HEK293 (cell line): Measurements from ENCODE around the gene PPIA.

Source experiments
- CTCF ChIA-PET: fragments of 350-600 bp; formaldehyde crosslinking; extraction: SDS; loops from one replicate; lab custom pipeline; 2021; ENCODE audit warnings: antibody characterized with exemption; lab: Yijun Ruan, JAX
- POLR2A ChIA-PET: fragments of 300-600 bp; formaldehyde crosslinking; extraction: SDS; loops from one replicate; lab custom pipeline; 2020; ENCODE audit warnings: antibody characterized with exemption, inconsistent platforms; lab: Yijun Ruan, JAX
- H3K27ac ChIP-seq: fragments of 200-500 bp; sonication (Bioruptor generic); 2 replicates; pipeline ENCODE4 v1.5.1; 2014; ENCODE audit warnings: low read depth, low read length, control low read depth, inconsistent platforms; ENCODE audit errors: extremely low read depth
- H3K36me3 ChIP-seq, 2 experiments: fragments of 200-500 bp in 1 of 2; sonication (Bioruptor generic) in 1 of 2; 1 replicate in 1 of 2; 2 replicates in 1 of 2; pipeline ENCODE4 v1.5.1; 2014 to 2017; ENCODE audit warnings: inconsistent platforms in 2 of 2, low read length in 2 of 2; ENCODE audit not compliant: control insufficient read depth in 2 of 2, insufficient read depth in 1 of 2
- H3K4me1 ChIP-seq: fragments of 200-500 bp; sonication (Bioruptor generic); 2 replicates; pipeline ENCODE4 v1.5.1; 2014; ENCODE audit warnings: mild to moderate bottlenecking, low read length, inconsistent platforms; ENCODE audit not compliant: control insufficient read depth, insufficient read depth
- H3K4me3 ChIP-seq: 2 replicates; pipeline ENCODE4 v1.5.1; 2011; ENCODE audit warnings: low read depth, mild to moderate bottlenecking, control low read depth, low read length, moderate library complexity
- H3K9me3 ChIP-seq: fragments of 200-500 bp; sonication (Bioruptor generic); 2 replicates; pipeline ENCODE4 v1.5.1; 2014; ENCODE audit warnings: low read depth, low read length, inconsistent platforms; ENCODE audit not compliant: control insufficient read depth, insufficient read depth
- GFI1B ChIP-seq: fragments of 450-650 bp; formaldehyde crosslinking; IDR thresholded peaks from 2 replicates; pipeline ENCODE4 v1.5.1; 2016; ENCODE audit warnings: missing biosample characterization, missing genetic modification characterization
- KLF9 ChIP-seq: fragments of 450-650 bp; formaldehyde crosslinking; IDR thresholded peaks from 2 replicates; pipeline ENCODE4 v1.5.1; 2016; ENCODE audit warnings: missing biosample characterization, missing genetic modification characterization, low read depth
- OVOL3 ChIP-seq: fragments of 450-650 bp; formaldehyde crosslinking; IDR thresholded peaks from 2 replicates; pipeline ENCODE4 v1.5.1; 2016; ENCODE audit warnings: missing biosample characterization, missing genetic modification characterization
- ZFP37 ChIP-seq: fragments of 450-650 bp; formaldehyde crosslinking; IDR thresholded peaks from 2 replicates; pipeline ENCODE4 v1.5.1; 2016; ENCODE audit warnings: missing biosample characterization, missing genetic modification characterization
- ZFP41 ChIP-seq: fragments of 450-650 bp; formaldehyde crosslinking; IDR thresholded peaks from 2 replicates; pipeline ENCODE4 v1.5.1; 2016; ENCODE audit warnings: missing biosample characterization, missing genetic modification characterization, borderline replicate concordance
- ZNF184 ChIP-seq: fragments of 450-650 bp; IDR thresholded peaks from 2 replicates; pipeline ENCODE4 v1.5.1; 2018; ENCODE audit warnings: missing biosample characterization, mild to moderate bottlenecking, missing genetic modification characterization
- ZNF223 ChIP-seq: fragments of 450-650 bp; formaldehyde crosslinking; IDR thresholded peaks from 2 replicates; pipeline ENCODE4 v1.5.1; 2016; ENCODE audit warnings: missing biosample characterization, missing genetic modification characterization
- ZNF48 ChIP-seq: fragments of 450-650 bp; formaldehyde crosslinking; IDR thresholded peaks from 2 replicates; pipeline ENCODE4 v1.5.1; 2016; ENCODE audit warnings: missing biosample characterization, missing genetic modification characterization
- ZNF548 ChIP-seq: fragments of 450-650 bp; formaldehyde crosslinking; IDR thresholded peaks from 2 replicates; pipeline ENCODE4 v1.5.1; 2016; ENCODE audit warnings: missing biosample characterization, missing genetic modification characterization
- ZNF629 ChIP-seq: fragments of 450-650 bp; formaldehyde crosslinking; IDR thresholded peaks from 2 replicates; pipeline ENCODE4 v1.5.1; 2017; ENCODE audit warnings: missing biosample characterization, missing genetic modification characterization
- ZNF777 ChIP-seq: fragments of 450-650 bp; formaldehyde crosslinking; IDR thresholded peaks from 2 replicates; pipeline ENCODE4 v1.5.1; 2017; ENCODE audit warnings: missing biosample characterization, missing genetic modification characterization, borderline replicate concordance
- ZSCAN16 ChIP-seq: fragments of 450-650 bp; formaldehyde crosslinking; IDR thresholded peaks from 2 replicates; pipeline ENCODE4 v1.5.1; 2016; ENCODE audit warnings: missing biosample characterization, missing genetic modification characterization
- ZSCAN23 ChIP-seq: fragments of 450-650 bp; formaldehyde crosslinking; IDR thresholded peaks from 2 replicates; pipeline ENCODE4 v1.5.1; 2016; ENCODE audit warnings: missing biosample characterization, missing genetic modification characterization
- TF ChIP-seq, protein P1 (sequence below): fragments of 450-650 bp; formaldehyde crosslinking; IDR thresholded peaks from 2 replicates; pipeline ENCODE4 v1.5.1; 2016; ENCODE audit warnings: missing biosample characterization, missing genetic modification characterization, low read depth
- TF ChIP-seq, protein P2 (sequence below): fragments of 450-650 bp; formaldehyde crosslinking; IDR thresholded peaks from 2 replicates; pipeline ENCODE4 v1.5.1; 2017; ENCODE audit warnings: missing biosample characterization, missing genetic modification characterization
- TF ChIP-seq, protein P3 (sequence below): fragments of 450-650 bp; formaldehyde crosslinking; IDR thresholded peaks from 2 replicates; pipeline ENCODE4 v1.5.1; 2016; ENCODE audit warnings: missing biosample characterization, missing genetic modification characterization
- TF ChIP-seq, protein P4 (sequence below): fragments of 450-650 bp; formaldehyde crosslinking; conservative IDR thresholded peaks from 2 replicates; pipeline ENCODE4 v1.5.1; 2016; ENCODE audit warnings: low read depth, missing biosample characterization, missing genetic modification characterization

The PPIA gene

DNA sequence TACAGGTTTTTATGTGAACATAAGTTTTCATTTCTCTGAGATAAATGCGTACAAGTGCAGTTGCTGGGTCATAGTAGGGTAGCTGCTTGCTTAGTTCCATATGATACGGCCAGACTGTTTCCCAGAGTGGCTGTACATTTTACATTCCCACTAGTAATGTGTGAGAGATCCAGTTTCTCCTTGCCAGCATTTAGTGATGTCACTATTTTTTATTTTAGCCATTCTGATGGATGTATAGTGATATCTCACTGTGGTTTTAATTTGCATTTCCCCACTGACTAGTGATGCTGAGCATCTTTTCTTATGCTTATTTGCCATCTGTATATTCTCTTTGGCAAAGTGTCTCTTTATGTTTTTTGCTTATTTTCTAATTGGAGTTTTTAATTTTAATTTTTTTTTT, 43.7 kb upstream of the PPIA start:
- peaks cover 0 to 28% of the 10 kb centered on the region in 2 experiments; a peak in 2 of 3 replicates for H3K36me3 ChIP-seq
- POLR2A ChIA-PET = interaction anchor here (0.6 to 1.1 kb wide), 2 partner anchors 51 to 64 kb away, joined by 3 to 4 read pairs; no protein-coding TSS in a partner anchor
- no peak overlapping the region for H3K4me3 ChIP-seq
- H3K4me1 ChIP-seq = no peaks in the 10 kb centered on the region; the same call in 1 of the 2 replicates
- TF ChIP-seq, protein P1, sequence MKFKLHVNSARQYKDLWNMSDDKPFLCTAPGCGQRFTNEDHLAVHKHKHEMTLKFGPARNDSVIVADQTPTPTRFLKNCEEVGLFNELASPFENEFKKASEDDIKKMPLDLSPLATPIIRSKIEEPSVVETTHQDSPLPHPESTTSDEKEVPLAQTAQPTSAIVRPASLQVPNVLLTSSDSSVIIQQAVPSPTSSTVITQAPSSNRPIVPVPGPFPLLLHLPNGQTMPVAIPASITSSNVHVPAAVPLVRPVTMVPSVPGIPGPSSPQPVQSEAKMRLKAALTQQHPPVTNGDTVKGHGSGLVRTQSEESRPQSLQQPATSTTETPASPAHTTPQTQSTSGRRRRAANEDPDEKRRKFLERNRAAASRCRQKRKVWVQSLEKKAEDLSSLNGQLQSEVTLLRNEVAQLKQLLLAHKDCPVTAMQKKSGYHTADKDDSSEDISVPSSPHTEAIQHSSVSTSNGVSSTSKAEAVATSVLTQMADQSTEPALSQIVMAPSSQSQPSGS (tag by site-specific recombination) = peak; percentile 58
- TF ChIP-seq ZNF629 (tag by site-specific recombination) = no peak
- TF ChIP-seq, all 188 proteins: peak for 1
- CTCF ChIA-PET = no interaction called here
- Histone ChIP-seq H3K9me3 (no peaks in the 10 kb centered on the region), H3K27ac (no peak overlapping the region)

DNA sequence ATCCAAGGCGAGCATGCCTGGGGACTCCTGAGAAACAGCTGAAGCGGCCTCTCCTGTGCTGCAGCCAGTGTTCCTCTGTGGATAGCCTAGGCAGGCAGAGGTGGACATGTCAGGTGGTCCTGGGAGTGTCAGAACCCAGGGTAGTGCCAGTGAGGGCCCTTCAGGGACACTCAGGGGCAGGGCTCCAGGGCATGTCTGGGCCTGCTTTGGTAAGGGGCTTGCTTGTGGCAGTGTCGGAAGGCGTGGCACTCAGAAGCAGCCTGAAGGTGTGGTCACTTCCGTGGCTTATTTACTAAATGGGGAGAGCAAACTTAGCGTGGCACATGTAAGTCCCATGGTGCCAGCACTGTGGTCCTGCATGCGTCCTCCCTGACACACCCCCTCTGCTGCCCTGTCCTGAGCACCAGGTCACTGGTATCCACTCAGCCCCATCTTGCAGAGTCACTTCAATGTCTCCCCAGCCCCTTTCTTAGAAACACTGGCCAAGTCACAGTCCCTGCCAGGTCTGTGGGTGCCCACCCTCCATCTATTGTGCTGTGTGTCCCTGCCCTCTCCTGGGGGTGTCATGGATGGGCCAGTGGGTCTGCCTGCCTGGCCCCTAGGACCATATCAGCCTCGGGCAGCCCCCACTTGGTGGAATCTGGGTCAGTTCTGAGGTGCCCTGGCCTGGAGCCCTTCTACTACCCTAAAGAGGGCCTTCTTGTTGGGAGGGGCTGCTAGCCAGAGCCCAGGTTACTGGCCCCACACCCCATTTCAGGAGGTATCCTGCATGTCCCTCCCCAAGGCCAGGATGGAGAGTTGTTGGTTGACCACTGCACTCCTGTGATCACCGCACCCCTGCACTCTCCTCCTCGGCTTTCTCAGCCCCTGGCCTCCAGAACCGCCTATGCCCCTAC, 41.4 kb upstream of the PPIA start:
- TF ChIP-seq KLF9 (tag by site-specific recombination) (peak; percentile 40; the same call in 1 of the 2 replicates), ZSCAN23 (tag by site-specific recombination) (no peak), GFI1B (tag by site-specific recombination) (no peak)
- TF ChIP-seq, protein P2, sequence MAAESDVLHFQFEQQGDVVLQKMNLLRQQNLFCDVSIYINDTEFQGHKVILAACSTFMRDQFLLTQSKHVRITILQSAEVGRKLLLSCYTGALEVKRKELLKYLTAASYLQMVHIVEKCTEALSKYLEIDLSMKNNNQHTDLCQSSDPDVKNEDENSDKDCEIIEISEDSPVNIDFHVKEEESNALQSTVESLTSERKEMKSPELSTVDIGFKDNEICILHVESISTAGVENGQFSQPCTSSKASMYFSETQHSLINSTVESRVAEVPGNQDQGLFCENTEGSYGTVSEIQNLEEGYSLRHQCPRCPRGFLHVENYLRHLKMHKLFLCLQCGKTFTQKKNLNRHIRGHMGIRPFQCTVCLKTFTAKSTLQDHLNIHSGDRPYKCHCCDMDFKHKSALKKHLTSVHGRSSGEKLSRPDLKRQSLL (tag by site-specific recombination) = no peak
- no peaks in the 10 kb centered on the region for H3K9me3 ChIP-seq
- CTCF ChIA-PET = no interaction called here
- 0 out of 2 replicates have a peak overlapping the region, but pooled peaks have one; percentile 16 for H3K27ac ChIP-seq
- H3K4me1 ChIP-seq = no peaks in the 10 kb centered on the region; the same call in 1 of the 2 replicates
- no peak overlapping the region for H3K4me3 ChIP-seq
- H3K36me3 ChIP-seq = peaks cover 4 to 36% of the 10 kb centered on the region in 2 experiments; a peak in 2 of 3 replicates
- POLR2A ChIA-PET = interaction anchor here (0.5 kb wide), 1 partner anchor 176 kb away, joined by 3 read pairs; no protein-coding TSS in a partner anchor

DNA sequence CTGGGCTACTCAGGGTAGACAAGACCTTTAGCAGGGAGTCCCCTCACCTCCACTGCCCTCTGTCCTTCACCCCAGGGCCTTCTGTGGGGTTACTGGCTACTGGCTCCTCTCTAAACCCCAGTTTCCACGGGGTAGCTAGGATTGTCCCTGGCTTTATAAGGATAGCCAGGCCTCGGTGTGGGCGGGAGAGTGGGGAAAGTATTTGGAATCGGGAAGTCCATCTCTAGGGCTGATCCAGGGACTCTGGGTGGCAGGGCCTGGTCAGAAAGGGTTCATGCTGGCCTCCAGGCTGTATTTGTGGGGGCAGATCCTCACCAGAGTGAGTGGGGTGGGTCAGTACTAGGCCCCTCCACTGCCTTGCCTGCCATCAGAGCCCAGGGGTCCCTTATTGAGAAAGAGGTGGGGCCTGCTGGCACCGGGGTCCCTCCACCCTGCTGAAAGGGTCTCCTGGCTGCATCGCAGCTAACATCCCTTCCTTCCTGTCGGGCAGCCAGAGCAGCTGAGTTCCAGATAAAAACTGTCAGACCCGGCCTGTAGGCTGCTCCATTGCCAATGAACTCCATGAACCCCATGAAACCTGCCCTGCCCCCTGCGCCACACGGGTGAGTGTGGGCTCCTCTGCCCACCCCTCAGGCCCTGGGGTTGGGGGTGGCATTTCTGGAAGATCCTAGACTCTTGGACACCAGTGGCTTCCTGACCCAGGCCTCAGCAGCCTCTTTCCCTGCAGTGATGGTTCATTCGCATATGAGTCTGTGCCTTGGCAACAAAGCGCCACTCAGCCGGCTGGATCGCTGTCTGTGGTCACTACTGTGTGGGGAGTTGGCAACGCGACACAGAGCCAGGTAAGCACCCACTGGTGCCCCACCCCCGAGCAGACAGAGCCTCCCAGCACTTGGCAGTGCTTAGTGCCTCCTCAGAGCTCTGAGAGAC, 40.5 kb upstream of the PPIA start:
- no peak for TF ChIP-seq ZSCAN16 (tag by site-specific recombination)
- TF ChIP-seq ZNF48 (tag by site-specific recombination) = no peak
- TF ChIP-seq, protein P3, sequence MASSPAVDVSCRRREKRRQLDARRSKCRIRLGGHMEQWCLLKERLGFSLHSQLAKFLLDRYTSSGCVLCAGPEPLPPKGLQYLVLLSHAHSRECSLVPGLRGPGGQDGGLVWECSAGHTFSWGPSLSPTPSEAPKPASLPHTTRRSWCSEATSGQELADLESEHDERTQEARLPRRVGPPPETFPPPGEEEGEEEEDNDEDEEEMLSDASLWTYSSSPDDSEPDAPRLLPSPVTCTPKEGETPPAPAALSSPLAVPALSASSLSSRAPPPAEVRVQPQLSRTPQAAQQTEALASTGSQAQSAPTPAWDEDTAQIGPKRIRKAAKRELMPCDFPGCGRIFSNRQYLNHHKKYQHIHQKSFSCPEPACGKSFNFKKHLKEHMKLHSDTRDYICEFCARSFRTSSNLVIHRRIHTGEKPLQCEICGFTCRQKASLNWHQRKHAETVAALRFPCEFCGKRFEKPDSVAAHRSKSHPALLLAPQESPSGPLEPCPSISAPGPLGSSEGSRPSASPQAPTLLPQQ (tag by site-specific recombination) = no peak
- no peak for TF ChIP-seq ZNF184 (tag by site-specific recombination)
- no peak for TF ChIP-seq OVOL3 (tag by site-specific recombination)
- TF ChIP-seq ZFP37 (tag by site-specific recombination) = no peak
- no peak for TF ChIP-seq ZNF223 (tag by site-specific recombination)
- TF ChIP-seq, protein P4, sequence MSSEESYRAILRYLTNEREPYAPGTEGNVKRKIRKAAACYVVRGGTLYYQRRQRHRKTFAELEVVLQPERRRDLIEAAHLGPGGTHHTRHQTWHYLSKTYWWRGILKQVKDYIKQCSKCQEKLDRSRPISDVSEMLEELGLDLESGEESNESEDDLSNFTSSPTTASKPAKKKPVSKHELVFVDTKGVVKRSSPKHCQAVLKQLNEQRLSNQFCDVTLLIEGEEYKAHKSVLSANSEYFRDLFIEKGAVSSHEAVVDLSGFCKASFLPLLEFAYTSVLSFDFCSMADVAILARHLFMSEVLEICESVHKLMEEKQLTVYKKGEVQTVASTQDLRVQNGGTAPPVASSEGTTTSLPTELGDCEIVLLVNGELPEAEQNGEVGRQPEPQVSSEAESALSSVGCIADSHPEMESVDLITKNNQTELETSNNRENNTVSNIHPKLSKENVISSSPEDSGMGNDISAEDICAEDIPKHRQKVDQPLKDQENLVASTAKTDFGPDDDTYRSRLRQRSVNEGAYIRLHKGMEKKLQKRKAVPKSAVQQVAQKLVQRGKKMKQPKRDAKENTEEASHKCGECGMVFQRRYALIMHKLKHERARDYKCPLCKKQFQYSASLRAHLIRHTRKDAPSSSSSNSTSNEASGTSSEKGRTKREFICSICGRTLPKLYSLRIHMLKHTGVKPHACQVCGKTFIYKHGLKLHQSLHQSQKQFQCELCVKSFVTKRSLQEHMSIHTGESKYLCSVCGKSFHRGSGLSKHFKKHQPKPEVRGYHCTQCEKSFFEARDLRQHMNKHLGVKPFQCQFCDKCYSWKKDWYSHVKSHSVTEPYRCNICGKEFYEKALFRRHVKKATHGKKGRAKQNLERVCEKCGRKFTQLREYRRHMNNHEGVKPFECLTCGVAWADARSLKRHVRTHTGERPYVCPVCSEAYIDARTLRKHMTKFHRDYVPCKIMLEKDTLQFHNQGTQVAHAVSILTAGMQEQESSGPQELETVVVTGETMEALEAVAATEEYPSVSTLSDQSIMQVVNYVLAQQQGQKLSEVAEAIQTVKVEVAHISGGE (tag by site-specific recombination) = no peak
- TF ChIP-seq ZFP41 (tag by site-specific recombination) = no peak
- no peak for TF ChIP-seq ZNF777 (tag by site-specific recombination)
- TF ChIP-seq, protein P2 (tag by site-specific recombination) = no peak
- no peak for TF ChIP-seq ZNF548 (tag by site-specific recombination)
- Histone ChIP-seq H3K4me1 (no peaks in the 10 kb centered on the region; the same call in 1 of the 2 replicates), H3K27ac (no peak overlapping the region), H3K36me3 (peaks cover 4 to 36% of the 10 kb centered on the region in 2 experiments; a peak in 2 of 3 replicates), H3K9me3 (no peaks in the 10 kb centered on the region), H3K4me3 (no peak overlapping the region)
- ChIA-PET CTCF (no interaction called here), POLR2A (interaction anchor here (0.5 kb wide), 1 partner anchor 177 kb away, joined by 3 read pairs; no protein-coding TSS in a partner anchor)
